Amniotic stem cell (primary cell): ENCODE data around the gene NOD1.
"Not testable (repeated sequence)": the region's sequence is repeated elsewhere in the genome, so short reads cannot be mapped to it uniquely, and the experiment has no call there.

Experiments
- DNase-seq: peaks from one replicate; lab custom pipeline; 2025; lab: John Stamatoyannopoulos, UW

NOD1 gene

DNA sequence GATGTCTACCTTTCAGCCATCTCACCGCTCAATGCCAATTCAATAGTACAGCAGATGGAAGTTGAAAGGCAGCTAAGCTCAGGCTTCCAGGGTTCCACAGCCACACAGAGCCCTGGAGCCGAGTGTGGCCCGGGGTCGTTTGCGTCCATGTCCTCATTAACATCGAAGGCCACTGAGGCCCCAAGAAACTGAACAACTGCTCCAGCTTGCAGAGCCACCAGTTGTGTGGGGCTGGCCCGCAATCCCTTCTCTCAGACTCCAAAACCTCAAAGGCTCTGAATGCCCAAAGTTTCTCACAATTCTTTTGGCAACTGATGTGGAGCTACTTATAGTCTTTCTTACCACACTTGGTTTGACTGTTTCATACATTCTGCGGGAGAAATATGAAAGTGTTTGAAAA lies 31.1 kb downstream of the NOD1 start:
- DNase-seq: no peak

GRCh38 chr7:30446266-30446665 lies 32.3 kb downstream of the NOD1 start:
- no peak for DNase-seq

- no peak for DNase-seq
Observed at GRCh38 chr7:30445770-30446169, 32.8 kb downstream of the NOD1 start.

- DNase-seq: no peak
Observed at GRCh38 chr7:30437823-30438574, 40.6 kb downstream of the NOD1 start.

- DNase-seq: no peak
Observed at GRCh38 chr7:30436518-30436917, 42.1 kb downstream of the NOD1 start.

- no peak for DNase-seq
Observed at GRCh38 chr7:30436046-30436445, 42.5 kb downstream of the NOD1 start.

DNA sequence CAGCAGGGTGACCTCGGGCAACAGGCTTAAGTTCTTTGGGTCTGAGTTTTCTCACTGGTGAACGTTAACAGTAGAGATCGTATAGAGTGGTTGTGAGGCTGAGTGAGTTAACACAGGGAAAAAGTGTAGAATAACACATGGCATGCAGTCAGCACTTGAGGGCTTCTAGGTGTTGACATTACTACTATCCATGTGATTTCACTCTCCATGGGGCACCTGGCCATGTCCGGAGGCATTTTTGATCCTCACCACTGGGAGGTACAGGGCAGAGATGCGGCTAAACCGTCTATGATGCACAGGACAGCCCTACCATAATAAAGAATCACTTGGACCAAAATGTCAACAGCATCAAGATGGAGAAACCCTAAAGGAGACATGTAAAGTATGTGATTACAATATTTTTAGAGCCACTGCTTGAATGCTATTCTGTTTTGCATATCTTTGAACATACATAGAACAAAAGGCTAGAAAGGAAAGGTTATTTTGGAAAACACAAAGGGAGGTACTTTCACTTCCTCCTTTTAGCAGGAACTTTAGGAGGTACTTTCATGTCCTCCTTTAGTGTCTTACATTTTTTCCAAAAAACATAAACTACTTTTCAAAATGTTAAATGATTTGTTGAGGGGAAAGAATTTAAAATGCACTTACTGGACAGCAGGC lies 44.3 kb downstream of the NOD1 start:
- DNase-seq: no peak

DNA sequence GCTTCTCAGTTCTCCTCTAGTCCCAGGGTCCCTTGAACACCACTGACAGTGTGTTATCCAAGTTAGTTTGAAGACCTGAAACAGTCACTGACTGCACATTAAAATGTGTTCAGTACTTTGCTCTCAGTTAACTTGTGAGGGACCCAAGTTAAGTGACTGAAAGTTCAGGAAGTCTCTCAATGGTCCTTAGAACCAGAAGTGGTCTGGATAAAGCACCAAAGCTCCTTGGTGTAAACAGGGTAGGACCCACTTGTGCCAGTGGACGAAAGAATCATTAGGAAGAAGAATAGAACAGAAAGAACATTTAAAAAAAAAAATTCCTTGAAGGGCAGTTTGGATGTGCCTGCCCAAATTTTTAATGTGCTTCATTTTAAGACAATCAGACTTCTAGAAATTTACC lies 45.1 kb downstream of the NOD1 start:
- no peak for DNase-seq

DNA sequence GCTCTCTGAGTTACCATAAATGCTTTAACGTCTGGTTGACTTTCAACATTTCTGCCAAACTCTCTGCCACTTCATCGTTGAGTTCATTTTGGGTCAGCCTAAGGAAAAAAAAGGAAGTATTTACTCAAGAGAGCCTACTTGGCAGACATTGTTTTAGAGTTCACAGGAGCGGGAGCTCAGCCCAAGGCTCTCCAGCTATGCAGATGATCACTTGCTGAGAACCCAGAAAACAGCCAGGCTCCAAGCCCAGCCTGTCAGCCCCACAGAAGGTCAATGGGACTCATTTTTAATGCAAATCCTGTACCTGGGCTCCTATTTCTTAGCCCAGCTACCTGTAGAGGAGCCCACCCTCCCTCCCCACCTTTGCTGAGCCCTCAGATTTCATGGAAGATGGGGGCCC lies 45.5 kb downstream of the NOD1 start:
- no peak for DNase-seq

DNA sequence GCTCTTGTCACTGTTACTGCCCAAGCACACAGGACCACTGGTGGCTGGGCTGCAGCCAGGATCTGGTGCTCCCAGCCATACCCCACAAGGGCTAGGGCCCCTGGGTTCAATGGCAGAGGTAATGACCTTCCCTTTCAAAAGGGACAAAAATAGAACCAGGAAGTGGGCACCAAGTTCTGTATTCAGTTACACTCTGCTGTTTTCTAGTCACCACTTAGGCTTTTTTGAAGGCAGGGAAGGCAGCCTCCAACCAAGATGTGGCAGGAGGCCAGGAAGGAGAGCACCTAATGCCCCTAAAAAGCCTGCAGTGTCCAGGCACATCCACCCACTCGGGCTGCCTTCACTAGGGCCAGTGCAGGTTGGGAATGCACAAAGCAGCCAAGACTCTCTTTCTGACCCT lies 47.8 kb downstream of the NOD1 start:
- DNase-seq: no peak

GRCh38 chr7:30430276-30430675 lies 48.3 kb downstream of the NOD1 start:
- no peak for DNase-seq

GRCh38 chr7:30429156-30429530 lies 49.4 kb downstream of the NOD1 start:
- no peak for DNase-seq

- DNase-seq: no peak
Observed at GRCh38 chr7:30428246-30429155, 50.1 kb downstream of the NOD1 start.

- DNase-seq: no peak
Observed at GRCh38 chr7:30427296-30428070, 51.1 kb downstream of the NOD1 start.

GRCh38 chr7:30424506-30424905 lies 54.1 kb downstream of the NOD1 start:
- DNase-seq: no peak

- DNase-seq: no peak
Observed at GRCh38 chr7:30423788-30424505, 54.6 kb downstream of the NOD1 start.

DNA sequence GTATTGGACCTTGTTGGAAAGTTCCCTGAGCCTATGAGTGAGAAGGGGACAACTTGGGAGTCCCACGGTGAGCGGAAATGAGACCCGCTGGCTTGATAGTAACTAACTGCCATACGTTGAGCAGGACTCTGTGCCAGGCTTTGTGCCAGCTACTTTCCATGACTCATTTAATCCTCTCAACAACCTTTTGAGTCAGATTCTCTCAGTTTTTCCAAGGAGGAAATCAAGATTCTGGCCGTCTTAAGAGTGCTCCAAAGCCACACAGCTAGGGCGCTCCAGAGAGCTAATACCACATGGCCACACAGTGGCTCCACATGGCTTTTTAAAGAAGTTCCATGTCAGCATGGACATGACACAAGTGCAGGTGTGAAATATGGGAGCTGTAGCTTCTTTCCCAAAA lies 55.7 kb downstream of the NOD1 start:
- DNase-seq: no peak

DNA sequence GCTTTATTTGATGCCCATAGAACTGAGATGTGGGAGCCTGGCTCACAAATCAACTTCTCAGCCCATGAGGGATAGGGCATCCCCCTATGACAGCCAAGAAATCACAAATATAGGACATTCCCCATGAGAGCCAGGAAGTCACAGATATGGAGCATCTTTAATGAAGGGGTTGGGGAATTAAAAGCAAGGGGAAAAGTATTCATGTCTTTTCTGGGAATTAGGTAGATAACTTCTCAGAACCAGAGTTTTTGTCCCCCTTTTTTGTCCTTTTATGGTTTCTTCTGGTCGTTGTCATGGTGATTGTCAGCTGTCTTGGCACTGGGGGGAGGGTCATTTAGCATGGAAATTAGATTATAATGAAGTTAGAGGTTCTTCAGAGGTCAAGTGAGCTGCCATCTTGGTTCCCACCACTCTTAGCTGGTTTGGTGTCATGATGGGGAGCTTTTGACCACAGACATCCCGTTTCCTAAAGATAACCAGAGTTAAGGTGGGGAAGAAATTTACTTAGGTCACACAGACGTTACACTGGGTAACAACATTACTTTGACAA lies 56.9 kb downstream of the NOD1 start:
- DNase-seq: no peak

- no peak for DNase-seq
Observed at GRCh38 chr7:30420662-30421061, 57.9 kb downstream of the NOD1 start.

DNA sequence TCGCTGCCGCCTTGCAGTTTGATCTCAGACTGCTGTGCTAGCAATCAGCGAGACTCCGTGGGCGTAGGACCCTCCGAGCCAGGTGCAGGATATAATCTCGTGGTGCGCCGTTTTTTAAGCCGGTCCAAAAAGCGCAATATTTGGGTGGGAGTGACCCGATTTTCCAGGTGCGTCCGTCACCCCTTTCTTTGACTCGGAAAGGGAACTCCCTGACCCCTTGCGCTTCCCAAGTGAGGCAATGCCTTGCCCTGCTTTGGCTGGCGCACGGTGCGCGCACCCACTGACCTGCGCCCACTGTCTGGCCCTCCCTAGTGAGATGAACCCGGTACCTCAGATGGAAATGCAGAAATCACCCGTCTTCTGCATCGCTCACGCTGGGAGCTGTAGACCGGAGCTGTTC lies 58.5 kb downstream of the NOD1 start:
- not testable (repeated sequence) for DNase-seq

GRCh38 chr7:30413864-30414263 lies 64.7 kb downstream of the NOD1 start:
- no peak for DNase-seq
